Subcutaneous adipose tissue (tissue), 4 donors: ENCODE results near the gene RUNX2. TPM values are rescaled to one million over a fixed set of nuclear protein-coding genes. Genes with fewer than 3 reads are reported as not detected.

ENCODE experiments used
- total RNA-seq, 4 donors: library from RNA; depleted of rRNA; stranded (reverse); fragments of >200 nt; gene quantifications; one replicate each; pipeline ENCODE4 v1.1.0, GENCODE V29; 2016
- TF ChIP-seq, protein P1 (sequence below): fragments of 450-650 bp; IDR thresholded peaks from one replicate; pipeline ENCODE4 v1.5.1; 2016; ENCODE audit warnings: low read depth, mild to moderate bottlenecking, control low read depth, antibody characterized with exemption, moderate library complexity

The RUNX2 gene
- total RNA-seq, 4 donors from 2014 or later, result 1.3 to 4.6 (median 2.6) TPM

DNA sequence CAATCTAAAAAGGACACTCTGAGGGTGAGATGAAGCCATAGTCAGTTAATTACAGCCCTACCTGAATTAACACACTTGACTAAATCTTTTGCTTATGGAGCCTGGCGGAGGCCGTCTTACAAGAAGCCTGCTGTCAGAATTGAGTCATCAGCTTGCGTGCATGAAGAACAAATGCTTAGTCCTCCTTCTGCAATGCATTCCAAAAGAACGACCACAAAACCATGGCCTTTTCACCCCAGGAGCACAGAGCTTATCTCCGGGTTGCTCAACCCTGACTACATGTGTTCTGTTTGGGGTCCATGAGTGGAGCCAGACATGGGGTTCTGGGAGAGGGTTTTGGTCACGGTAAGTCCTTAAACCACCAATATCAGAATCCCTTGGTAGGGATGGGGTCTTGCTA, 369.5 kb downstream of the RUNX2 start:
- TF ChIP-seq, protein P1, sequence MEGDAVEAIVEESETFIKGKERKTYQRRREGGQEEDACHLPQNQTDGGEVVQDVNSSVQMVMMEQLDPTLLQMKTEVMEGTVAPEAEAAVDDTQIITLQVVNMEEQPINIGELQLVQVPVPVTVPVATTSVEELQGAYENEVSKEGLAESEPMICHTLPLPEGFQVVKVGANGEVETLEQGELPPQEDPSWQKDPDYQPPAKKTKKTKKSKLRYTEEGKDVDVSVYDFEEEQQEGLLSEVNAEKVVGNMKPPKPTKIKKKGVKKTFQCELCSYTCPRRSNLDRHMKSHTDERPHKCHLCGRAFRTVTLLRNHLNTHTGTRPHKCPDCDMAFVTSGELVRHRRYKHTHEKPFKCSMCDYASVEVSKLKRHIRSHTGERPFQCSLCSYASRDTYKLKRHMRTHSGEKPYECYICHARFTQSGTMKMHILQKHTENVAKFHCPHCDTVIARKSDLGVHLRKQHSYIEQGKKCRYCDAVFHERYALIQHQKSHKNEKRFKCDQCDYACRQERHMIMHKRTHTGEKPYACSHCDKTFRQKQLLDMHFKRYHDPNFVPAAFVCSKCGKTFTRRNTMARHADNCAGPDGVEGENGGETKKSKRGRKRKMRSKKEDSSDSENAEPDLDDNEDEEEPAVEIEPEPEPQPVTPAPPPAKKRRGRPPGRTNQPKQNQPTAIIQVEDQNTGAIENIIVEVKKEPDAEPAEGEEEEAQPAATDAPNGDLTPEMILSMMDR, result no peak

DNA sequence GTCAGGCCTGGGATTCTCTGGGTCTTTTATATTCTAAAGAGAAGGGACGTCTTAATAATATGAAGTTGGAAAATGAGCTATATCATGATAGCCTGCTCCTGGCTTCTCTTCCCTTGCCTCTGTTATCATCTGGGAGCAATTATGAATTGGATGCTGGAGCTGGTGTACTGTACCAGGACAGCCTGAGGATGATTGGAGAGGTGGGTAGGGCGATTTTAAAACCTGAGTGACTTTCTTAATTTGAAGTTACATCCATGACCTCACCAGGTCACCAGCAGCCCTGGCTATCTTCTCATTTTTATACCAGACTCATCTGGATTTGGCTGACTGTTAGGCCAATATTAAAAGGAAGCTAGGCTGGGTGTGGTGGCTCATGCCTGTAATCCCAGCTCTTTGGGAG, 369.9 kb downstream of the RUNX2 start:
- TF ChIP-seq, protein P1, result no peak

DNA sequence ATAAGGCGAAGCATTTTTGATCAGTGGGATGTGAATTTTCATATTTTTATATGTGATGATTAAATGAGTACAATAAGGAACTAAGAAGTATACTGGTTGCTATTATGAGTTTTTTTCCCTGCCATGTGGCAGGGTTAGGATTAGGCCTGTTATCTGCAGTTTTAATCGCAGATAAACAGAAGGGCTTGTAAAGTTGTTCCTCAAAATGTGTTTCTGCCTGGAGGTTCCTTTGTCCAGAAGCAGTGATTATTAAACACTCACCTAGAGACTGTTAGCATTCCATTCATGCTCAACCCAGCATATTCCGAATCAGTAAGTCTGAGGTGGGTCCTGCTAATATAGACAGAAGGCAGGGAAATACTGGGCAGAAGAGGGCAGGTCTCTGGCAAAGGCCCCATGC, 371.5 kb downstream of the RUNX2 start:
- TF ChIP-seq, protein P1, result no peak

DNA sequence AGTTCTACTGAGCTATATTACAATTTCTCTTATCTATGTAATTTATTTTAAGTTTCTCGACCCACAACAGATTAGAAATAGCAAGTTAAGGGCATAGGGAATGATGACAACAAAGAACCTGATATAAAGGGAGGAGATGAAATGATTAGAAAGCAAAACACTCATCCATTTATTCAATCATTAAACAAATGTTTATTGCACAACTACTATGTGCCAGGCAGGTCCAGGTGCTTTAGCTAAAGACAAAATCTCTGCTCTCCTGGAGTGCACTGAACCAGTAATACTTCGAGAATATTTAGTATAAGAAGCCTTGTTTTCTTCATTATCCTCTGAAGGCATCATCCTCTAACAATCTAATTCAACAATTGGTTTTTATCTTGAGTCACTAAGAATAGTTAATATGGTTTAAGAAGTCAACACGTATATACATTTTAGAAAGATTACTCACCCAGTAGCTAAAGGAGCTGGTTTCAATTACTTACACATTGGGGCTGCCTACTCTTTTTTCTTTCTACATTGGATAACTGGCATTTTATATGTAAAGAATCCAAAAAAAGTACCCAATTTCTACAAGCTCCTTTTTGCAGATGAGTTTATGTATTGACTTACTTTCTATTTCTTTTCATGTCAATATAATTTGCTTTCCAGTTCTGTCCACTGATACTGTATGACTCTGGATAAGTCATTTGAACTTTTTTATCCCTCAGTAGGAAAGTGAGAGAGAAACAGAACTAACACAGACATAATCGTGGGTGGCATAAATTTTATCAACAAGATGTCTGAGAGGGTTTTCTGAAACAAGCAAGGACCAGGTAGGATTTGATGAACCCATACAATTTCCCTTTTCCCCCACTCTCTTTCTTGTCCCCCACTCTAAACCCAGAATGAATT, 375.0 kb downstream of the RUNX2 start:
- TF ChIP-seq, protein P1, result no peak

DNA sequence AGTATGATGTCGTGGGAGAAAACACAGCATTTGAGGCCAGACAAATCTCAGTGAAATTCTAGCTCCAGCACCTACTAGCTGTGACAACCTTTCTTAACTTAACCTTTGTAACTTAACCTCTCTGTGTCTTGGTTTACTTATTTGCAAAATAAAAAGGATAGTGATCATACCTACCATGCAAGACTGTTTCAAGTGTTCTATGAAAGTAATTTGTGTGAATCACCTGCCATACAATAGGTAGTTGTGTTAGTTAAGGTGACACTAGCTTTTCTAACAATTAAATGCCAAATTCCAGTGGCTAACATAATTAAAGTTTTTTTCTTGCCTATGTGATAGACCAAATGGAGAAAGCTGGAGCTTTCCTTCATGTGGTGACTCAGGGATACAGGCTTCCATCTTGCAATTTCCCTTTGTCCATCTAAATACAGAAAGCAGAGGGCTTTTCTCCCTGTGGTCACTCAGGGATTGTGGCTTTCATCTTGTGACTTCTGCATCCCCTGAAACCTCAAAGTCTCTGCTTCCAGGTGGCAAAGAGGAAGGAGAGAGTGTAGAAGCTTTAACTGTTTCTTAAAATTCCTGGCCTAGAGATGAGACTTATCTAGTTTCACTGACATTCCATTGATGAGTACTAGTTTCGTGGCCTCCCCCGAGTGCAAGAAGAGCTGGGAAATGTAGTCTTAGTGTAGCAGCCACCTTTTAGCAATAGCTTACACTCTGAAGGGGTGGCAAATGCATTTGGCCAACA, 376.1 kb downstream of the RUNX2 start:
- TF ChIP-seq, protein P1, result no peak

DNA sequence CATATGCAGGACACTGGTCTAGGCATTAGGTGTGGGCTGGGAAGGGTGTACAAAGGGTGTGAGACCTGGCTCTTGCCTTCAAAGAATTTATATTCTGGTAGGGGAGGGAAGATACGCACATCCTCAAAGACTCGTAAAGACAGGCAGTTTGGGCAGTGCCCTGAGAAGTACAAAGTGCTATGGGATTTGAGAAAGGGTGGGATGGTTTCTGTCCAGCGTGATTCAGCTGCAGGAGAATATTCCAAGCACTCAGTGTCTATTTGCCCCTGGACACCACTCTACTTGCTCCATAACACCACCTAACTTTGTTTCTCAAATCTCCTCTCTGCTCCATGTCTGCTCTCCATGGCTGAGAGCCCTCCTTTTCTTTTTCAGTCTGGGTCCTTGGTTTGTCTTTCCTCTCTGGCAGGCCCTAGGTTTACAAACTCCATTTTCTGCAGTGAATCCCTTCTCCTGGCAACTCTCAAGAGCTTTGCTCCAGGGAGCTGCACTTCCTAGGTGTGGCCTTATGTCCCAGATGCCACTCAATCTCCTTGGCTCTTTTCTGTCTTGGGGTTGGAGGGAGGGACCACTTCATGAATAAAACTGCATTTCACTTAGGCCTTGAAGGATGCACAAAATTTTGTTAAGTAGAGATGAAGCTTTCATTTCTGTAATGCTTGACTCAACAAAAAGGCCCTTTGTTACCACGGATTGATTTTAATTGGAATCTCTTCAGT, 377.2 kb downstream of the RUNX2 start:
- TF ChIP-seq, protein P1, result no peak

DNA sequence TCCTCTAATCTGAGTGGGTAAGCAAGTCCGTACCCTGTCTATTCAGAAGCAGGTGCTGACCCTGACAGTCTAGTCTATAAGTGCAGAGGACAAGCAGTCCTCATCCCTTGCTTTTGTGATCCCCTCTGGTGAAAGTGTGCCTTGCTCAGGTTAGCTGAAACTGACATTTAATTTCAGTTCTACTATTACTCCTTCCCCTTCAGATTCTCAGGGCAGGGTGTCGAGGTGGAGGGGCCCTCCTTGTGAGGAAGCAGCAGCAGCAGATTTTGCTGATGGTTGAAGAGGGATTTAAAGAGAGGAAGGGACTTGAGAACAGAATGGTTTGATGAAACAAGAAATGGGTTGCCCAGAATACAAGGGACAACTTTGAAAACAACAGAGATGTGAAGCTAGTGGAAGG, 378.2 kb downstream of the RUNX2 start:
- TF ChIP-seq, protein P1, result no peak
